ENCODE measurements around the gene AGAP3. TPM values are rescaled to one million over a fixed set of nuclear protein-coding genes. Genes with fewer than 3 reads are reported as not detected.

Gene AGAP3
- total and polyA plus RNA-seq, 7 donors = 27.7 to 89.7 (median 36.4) TPM

DNA sequence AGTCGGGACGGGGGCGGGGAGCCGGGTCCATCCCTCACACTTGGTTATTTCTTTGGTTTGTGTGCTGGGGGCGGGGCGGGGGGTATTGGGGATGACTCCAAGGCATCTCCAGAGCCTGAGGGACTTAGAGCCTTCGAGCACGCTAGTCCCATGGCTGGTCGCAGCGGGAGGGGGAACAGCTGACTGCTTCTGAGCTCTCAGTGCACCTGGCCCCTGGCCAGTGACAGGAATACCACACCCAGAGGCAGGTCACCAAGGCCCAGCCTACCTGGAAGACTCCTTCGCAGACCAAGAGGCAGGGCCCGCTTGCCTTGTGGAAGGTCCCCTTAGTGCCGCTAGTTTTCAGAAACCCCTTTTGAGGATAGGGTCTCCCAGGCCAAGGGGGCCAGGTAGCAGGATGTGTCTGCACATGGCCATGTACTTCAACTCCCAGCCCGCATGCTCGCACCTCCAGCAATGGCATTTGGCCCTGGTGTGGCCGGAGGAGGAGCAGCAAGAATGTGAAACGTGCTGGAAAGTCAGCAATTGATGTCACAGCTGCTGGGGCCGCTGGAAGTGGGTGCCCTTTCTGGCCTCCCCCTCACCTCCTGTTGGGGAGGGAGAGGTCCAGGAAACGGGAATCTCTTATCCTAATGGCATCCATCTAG, 40.3 kb downstream of the AGAP3 start:
- TF ChIP-seq EP300 (IDR thresholded peaks at IDR 0.05) = no peak
- TF ChIP-seq POLR2A (IDR thresholded peaks at IDR 0.05) = no peak
- TF ChIP-seq POLR2AphosphoS5 (IDR thresholded peaks at IDR 0.05) = no peak
- TF ChIP-seq, protein P1, sequence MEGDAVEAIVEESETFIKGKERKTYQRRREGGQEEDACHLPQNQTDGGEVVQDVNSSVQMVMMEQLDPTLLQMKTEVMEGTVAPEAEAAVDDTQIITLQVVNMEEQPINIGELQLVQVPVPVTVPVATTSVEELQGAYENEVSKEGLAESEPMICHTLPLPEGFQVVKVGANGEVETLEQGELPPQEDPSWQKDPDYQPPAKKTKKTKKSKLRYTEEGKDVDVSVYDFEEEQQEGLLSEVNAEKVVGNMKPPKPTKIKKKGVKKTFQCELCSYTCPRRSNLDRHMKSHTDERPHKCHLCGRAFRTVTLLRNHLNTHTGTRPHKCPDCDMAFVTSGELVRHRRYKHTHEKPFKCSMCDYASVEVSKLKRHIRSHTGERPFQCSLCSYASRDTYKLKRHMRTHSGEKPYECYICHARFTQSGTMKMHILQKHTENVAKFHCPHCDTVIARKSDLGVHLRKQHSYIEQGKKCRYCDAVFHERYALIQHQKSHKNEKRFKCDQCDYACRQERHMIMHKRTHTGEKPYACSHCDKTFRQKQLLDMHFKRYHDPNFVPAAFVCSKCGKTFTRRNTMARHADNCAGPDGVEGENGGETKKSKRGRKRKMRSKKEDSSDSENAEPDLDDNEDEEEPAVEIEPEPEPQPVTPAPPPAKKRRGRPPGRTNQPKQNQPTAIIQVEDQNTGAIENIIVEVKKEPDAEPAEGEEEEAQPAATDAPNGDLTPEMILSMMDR (IDR thresholded peaks at IDR 0.05) = no peak
- Histone ChIP-seq H3K4me1 (peaks cover 0 to 26% (median 15%) of the 10 kb centered on the region in 4 donors), H3K9me3 (no peaks in the 10 kb centered on the region), H3K36me3 (peaks cover 17 to 64% (median 50%) of the 10 kb centered on the region in 4 donors), H3K27ac (no peak overlapping the region), H3K27me3 (no peaks in the 10 kb centered on the region), H3K4me3 (no peak overlapping the region)
- intact Hi-C loops (cut with DNase I) = no loop called here
- no peak for DNase-seq
- WGBS, 2 donors = 30 to 74% methylated on average over 19 of the region's 19 CpGs

DNA sequence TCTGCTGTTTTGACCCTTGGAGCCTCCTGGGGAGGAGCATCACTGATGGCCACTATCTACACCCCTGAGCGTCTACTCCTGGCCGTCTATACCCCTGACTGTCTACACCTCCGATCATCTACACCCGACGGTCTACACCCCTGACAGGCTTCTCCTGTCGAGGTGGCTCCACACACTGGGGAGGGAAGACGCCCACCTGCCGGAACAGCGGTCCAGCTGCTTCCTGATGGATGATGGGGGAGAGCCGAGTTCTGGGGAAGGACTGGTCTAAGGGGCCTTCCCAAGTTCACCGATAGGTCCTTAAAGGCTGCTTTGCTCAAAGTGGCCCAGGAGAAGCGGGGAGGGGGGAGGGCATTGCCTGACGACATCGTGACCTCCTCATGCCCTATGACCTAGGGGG, 41.9 kb downstream of the AGAP3 start:
- DNase-seq = no peak
- H3K27me3 ChIP-seq = no peaks in the 10 kb centered on the region
- WGBS, 2 donors = 83 to 84% methylated on average over 14 of the region's 14 CpGs

DNA sequence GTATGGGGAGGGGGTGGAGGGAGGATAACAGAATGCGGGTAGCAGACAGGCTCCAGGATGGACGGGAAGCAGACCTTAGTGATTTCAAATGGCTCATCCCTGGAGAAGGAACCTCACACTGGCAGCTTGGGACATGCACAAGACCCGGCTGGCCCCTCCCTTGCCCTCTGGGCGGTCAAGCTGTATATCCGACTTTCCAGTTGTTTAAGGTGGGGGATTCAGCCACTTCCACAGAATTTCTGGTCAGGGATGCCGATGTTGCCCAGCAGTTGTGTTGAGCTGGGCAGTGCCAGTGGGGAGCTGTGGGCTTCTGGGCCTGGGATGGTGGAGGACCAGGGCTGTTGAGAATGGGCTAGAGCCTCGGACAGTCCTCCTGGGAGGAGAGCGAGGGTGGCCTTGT, 42.4 kb downstream of the AGAP3 start:
- Histone ChIP-seq H3K4me3 (no peak overlapping the region), H3K27ac (no peak overlapping the region), H3K36me3 (peaks cover 28 to 64% (median 52%) of the 10 kb centered on the region in 4 donors), H3K4me1 (peaks cover 0 to 26% (median 15%) of the 10 kb centered on the region in 4 donors), H3K27me3 (no peaks in the 10 kb centered on the region), H3K9me3 (no peaks in the 10 kb centered on the region)
- intact Hi-C loops (cut with DNase I) = no loop called here
- WGBS, 2 donors = 92 to 95% methylated on average over 8 of the region's 8 CpGs
- TF ChIP-seq POLR2A (IDR thresholded peaks at IDR 0.05) (no peak), POLR2AphosphoS5 (IDR thresholded peaks at IDR 0.05) (no peak)
- DNase-seq = no peak

More for the DNA sequence above, 41.9 kb downstream of the AGAP3 start:
- intact Hi-C loops (cut with DNase I) = no loop called here
- H3K4me3 ChIP-seq = no peak overlapping the region
- H3K36me3 ChIP-seq = peaks cover 23 to 64% (median 55%) of the 10 kb centered on the region in 4 donors
- no peaks in the 10 kb centered on the region for H3K9me3 ChIP-seq
- TF ChIP-seq POLR2A (IDR thresholded peaks at IDR 0.05) = no peak
- peaks cover 0 to 26% (median 15%) of the 10 kb centered on the region in 4 donors for H3K4me1 ChIP-seq
- H3K27ac ChIP-seq = no peak overlapping the region

DNA sequence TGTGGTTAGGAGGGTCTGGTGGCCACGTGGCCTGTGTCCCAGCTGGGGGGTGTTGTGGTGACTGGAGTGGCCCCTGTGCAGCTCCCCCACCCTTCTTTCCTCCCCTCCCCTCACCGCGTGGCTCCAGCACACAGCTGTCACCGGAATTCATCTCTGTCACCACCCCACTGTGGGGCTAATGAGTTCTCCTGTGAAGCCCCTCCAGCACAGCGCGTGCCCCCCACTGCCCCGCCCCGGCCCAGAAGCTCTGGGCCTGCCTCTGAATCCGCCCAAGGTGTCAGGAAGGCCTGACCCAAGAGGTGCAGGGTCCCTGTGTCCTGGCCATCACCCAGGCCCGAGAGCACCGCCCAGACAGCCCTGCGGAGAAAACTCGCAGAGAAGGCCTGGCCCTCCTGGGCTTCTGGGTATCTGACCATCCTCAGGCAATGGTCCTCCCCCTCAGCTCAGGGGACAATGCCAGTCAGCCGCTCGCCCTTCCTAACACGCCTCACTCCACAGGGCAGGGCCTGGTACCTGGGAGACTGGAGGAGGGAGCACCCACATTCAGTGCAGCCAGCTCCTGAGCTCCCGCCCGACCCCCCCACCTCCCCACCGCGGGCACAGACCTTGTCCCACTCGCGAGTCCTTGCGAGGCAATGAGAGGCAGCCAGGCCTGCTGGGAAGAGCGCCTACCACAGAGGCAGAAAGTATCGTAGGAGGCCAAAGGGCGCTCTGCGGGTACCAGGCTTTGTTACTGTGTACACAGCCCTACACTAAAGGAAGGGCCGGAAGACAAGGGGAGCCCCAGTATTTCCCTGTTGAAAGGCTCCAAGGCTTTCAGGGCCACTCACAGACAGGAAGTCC, 43.1 kb downstream of the AGAP3 start:
- Histone ChIP-seq H3K27me3 (no peaks in the 10 kb centered on the region), H3K4me1 (peaks cover 0 to 22% (median 15%) of the 10 kb centered on the region in 4 donors), H3K36me3 (peaks cover 31 to 67% (median 57%) of the 10 kb centered on the region in 4 donors), H3K27ac (no peak overlapping the region), H3K4me3 (no peak overlapping the region), H3K9me3 (no peaks in the 10 kb centered on the region)
- intact Hi-C loops (cut with DNase I) = no loop called here
- WGBS, 2 donors = 88 to 91% methylated on average over 28 of the region's 28 CpGs
- DNase-seq = no peak
- TF ChIP-seq POLR2AphosphoS5 (IDR thresholded peaks at IDR 0.05) (no peak), POLR2A (IDR thresholded peaks at IDR 0.05) (no peak), EP300 (IDR thresholded peaks at IDR 0.05) (no peak)
- TF ChIP-seq, protein P1 (IDR thresholded peaks at IDR 0.05) = no peak

DNA sequence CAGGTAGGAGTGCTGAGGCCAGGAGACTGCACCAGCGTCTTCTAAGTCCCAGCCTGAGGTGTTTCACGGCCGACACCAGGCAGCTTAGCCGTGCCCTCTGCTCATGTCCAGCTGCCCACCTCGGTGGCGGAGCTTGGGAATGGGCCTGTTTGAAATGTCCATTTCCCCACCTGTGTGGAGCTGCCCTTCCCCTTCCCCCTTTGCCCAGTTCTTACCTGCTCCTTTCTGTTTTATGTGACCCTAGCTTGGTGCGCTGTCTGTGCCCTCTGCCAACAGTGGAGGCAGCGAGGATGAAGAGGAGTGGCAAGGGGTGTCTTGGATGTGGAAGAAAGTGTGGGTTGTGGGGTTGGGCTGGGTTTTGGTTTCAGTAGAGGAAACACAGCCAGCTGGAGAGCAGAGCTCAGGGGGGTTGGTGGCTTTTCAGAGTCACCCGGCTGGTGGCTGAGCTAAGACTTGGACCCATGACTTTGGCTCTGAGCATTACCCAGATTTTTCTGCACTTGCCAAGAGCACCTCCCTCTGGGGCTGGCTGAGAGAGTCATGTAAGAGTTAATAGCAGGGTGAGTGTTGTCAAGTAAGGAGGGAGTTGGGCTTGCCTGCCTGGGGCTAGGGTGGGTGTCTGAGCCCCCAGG, 43.8 kb downstream of the AGAP3 start:
- intact Hi-C loops (cut with DNase I) = no loop called here
- H3K27me3 ChIP-seq = no peaks in the 10 kb centered on the region
- H3K36me3 ChIP-seq = peaks cover 38 to 70% (median 62%) of the 10 kb centered on the region in 4 donors
- peaks cover 0 to 18% (median 13%) of the 10 kb centered on the region in 4 donors for H3K4me1 ChIP-seq
- TF ChIP-seq POLR2A (IDR thresholded peaks at IDR 0.05) (no peak), POLR2AphosphoS5 (IDR thresholded peaks at IDR 0.05) (no peak), EP300 (IDR thresholded peaks at IDR 0.05) (no peak)
- TF ChIP-seq, protein P1 (IDR thresholded peaks at IDR 0.05) = no peak
- H3K4me3 ChIP-seq = no peak overlapping the region
- WGBS, 2 donors = 94 to 96% methylated on average over 9 of the region's 9 CpGs
- no peak for DNase-seq
- H3K9me3 ChIP-seq = no peaks in the 10 kb centered on the region
- H3K27ac ChIP-seq = no peak overlapping the region
